Activated naive CD4-positive, alpha-beta T cell treated with anti-CD3 and anti-CD28 coated beads, Interleukin-2, amount 50 U/mL, for 16 hours (primary cell): ENCODE results near the gene KCTD19.

Source experiments
- DNase-seq: peaks from one replicate; pipeline ENCODE4 v3.0.0-alpha.2; 2020

Gene KCTD19

GRCh38 chr16:67257486-67258160 is 68.9 kb downstream of the KCTD19 start:
- no peak for DNase-seq

GRCh38 chr16:67256701-67257230 is 69.8 kb downstream of the KCTD19 start:
- DNase-seq: no peak

GRCh38 chr16:67255553-67256221 is 70.9 kb downstream of the KCTD19 start:
- no peak for DNase-seq

GRCh38 chr16:67254801-67255552 is 71.6 kb downstream of the KCTD19 start:
- no peak for DNase-seq

- DNase-seq: no peak
Observed at GRCh38 chr16:67252609-67253497, 73.7 kb downstream of the KCTD19 start.

- no peak for DNase-seq
Observed at GRCh38 chr16:67250045-67250327, 76.6 kb downstream of the KCTD19 start.

- DNase-seq: no peak
Observed at GRCh38 chr16:67249178-67250044, 77.1 kb downstream of the KCTD19 start.

GRCh38 chr16:67248401-67249177 is 78.0 kb downstream of the KCTD19 start, which contains the start of gene SLC9A5:
Gene SLC9A5 (plus strand): TSS chr16:67248979. CDS start chr16:67249015, 36 bp downstream.
- peak; percentile 39 for DNase-seq

GRCh38 chr16:67248073-67248400 is 78.5 kb downstream of the KCTD19 start:
- no peak for DNase-seq

- peak; percentile 96 for DNase-seq
Observed at GRCh38 chr16:67247192-67248072, 79.1 kb downstream of the KCTD19 start, which contains the start of gene FHOD1. Gene FHOD1 (minus strand): TSS chr16:67247481. CDS start chr16:67247410, 71 bp downstream.

- peak; percentile 39 for DNase-seq
Observed at GRCh38 chr16:67246756-67247191, 79.8 kb downstream of the KCTD19 start.

GRCh38 chr16:67246081-67246755 is 80.3 kb downstream of the KCTD19 start:
- no peak for DNase-seq

- no peak for DNase-seq
Observed at GRCh38 chr16:67245674-67246080, 80.9 kb downstream of the KCTD19 start.

GRCh38 chr16:67245186-67245585 is 81.4 kb downstream of the KCTD19 start:
- no peak for DNase-seq

- peak; percentile 72 for DNase-seq
Observed at GRCh38 chr16:67244387-67245185, 82.0 kb downstream of the KCTD19 start.

- no peak for DNase-seq
Observed at GRCh38 chr16:67243481-67243880, 83.1 kb downstream of the KCTD19 start.

GRCh38 chr16:67242138-67242730 is 84.3 kb downstream of the KCTD19 start:
- no peak for DNase-seq
